Measurements from ENCODE around the gene GALP.

DNA sequence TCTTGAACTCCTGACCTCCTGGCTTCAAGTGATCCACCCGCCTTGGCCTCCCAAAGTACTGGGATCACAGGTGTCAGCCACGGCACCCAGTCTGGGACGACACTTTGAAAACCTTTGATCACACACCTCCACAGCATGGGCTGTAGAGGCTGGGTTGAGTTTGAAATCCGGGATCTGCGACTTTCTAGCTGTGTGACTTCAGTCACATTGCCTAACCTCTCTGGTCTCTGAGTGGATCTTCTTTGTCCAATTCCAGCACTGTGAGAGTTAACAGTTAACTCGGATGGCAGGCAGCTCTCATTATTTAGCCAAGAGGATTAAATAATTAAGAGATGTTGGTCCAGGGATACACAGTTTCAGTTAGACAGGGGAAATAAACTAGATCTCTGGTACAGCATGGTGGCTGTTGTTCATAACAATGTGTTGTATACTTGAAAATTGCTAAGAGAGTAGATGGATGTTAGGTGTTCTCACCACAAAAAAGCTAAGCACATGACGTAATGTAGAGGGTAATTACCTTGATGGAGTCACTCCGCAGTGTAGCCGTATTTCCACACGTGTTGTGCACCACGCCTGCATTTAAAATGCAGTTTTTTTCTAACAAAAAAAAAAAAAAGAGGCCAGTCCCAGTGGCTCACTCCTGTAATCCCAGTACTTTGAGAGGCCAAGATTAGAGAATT lies 1.9 kb downstream of the GALP start:
- TF ChIP-seq, protein P1, sequence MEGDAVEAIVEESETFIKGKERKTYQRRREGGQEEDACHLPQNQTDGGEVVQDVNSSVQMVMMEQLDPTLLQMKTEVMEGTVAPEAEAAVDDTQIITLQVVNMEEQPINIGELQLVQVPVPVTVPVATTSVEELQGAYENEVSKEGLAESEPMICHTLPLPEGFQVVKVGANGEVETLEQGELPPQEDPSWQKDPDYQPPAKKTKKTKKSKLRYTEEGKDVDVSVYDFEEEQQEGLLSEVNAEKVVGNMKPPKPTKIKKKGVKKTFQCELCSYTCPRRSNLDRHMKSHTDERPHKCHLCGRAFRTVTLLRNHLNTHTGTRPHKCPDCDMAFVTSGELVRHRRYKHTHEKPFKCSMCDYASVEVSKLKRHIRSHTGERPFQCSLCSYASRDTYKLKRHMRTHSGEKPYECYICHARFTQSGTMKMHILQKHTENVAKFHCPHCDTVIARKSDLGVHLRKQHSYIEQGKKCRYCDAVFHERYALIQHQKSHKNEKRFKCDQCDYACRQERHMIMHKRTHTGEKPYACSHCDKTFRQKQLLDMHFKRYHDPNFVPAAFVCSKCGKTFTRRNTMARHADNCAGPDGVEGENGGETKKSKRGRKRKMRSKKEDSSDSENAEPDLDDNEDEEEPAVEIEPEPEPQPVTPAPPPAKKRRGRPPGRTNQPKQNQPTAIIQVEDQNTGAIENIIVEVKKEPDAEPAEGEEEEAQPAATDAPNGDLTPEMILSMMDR (IDR thresholded peaks at IDR 0.05): no peak
- TF ChIP-seq POLR2AphosphoS5 (IDR thresholded peaks at IDR 0.05; ENCODE audit: insufficient read depth in 1 of 2, low read depth in 1 of 2): no peak

Data from vagina (tissue), 2 donors.